Measurements from ENCODE around the gene ZDHHC1.

ZDHHC1 gene

DNA sequence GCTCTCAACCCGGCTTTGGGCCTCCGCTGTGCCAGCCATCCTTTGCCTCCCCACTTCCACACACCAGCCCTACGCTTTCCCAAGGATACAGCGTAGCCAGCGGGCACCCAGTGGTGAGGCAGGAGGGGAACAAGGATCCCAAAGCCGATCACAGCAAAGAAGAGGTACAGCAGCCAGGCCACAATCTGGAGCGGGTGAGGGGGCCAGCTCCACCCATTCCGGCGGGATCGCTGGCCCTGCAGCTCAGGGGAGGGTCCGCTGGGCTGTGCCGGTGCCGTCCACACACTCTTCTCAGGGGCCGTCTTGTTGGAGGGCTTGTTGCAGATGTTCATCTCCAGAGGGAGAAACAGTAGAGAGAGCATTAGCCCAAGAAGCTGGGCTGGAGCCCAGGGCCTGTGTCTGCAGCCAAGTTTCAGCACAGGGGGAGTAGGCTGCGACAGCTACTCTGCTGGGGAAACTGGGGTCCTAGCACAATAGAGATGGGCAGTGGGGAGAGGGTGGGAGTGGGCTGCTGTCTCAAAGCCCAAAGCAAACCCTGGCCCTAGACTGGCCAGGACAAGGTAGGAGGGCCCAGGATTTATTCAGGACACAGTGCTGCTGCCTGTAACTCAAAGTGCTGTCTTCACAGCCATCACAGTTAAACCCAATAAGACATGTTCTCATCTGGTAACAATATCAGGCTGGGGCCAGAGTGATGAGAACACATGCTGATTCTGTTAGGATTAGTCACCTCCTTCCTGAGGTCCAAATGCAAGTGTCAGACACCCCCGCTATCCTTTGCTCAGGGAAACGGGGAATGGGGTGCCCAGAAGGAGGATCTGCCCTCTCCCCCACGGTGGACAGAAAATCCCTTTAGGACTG lies 9.9 kb downstream of the ZDHHC1 start:
- no peak for DNase-seq

DNA sequence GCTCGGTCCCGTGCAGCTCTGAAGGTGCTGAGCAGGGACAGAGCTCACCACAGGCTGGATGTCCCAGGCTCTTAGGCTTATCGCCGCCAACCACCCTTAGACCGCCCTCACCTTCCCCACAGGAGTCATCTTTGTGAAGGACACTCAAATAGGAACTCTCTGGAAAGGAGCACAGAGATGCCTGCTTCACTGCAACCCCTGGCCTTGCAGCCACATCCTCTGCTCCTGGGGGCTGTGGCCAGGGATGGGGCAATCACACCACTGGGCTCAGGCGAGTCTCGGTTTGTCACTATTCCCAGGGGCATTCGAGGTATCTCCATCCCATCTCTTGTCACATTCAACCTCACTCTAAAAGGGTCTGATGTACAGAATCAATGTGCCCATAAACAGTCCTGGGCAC lies 10.9 kb downstream of the ZDHHC1 start:
- no peak for DNase-seq

DNA sequence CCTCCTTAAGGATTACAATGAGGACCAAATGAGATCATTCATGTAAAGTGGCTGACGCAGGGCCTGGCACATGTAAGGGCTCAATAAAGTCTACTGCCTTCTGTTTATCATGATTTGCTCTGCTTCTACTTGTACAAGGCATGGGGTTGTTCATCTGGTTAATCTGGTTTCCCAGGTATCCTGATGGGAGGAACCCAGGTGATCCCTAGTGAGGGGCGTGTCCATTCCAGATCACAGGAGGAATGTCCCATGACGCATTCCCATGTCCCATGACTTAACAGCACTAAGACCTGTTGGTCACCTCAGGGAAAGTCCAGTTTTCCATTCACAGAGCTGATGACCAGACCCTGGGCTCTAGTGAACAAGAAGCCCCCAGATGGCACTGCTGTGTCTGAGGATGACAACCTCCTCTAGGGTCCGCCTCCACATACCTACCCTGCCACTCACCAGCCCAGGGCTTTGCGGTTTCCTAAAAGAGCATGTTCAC lies 11.5 kb downstream of the ZDHHC1 start:
- no peak for DNase-seq

DNA sequence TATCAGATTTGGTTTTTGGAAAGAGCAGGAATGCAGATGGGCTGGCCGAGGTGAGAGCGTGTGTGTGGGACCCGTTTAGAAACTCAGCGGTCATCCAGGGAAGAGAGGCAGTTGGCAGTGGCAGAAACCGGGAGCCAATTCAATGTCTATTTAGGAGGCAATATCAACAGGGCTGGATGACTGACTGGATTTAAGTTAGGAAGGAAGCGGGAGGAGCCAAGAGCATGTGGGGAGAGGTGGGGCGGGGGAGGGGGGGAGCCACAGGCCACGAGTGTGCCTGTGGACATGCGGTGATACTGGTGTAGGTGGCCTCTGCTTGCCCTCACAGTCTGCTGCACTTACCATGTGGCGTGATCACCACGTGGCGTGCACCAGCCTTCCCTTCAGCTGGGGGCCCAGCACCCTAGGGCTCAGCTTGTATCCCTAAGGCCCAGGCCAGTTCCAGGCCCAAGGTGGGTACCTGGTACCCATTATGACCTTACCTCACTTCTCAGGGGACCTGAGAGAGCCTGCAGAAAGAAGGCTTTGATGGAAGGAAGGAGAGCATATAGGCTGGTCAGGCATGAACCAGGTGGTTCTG lies 12.2 kb downstream of the ZDHHC1 start:
- no peak for DNase-seq

DNA sequence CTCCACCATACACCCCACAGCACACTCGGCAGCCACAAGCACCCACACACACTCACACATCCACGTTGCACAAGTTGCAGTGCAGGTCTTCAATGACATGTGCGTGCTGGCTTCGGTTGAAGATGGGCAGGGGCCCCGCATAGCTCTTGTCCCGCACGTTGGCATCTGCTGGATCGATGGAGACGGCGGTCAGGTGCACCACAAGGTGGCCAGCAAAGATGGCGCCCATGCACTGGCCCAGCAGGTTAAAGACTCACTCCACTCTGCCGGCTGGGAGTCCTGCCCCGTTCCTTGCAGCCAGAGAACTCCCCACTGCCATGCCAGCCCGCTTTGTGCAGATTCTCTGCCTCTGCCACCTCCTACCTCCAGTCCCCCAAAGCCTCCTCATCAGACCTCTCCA lies 15.4 kb downstream of the ZDHHC1 start:
- no peak for DNase-seq

DNA sequence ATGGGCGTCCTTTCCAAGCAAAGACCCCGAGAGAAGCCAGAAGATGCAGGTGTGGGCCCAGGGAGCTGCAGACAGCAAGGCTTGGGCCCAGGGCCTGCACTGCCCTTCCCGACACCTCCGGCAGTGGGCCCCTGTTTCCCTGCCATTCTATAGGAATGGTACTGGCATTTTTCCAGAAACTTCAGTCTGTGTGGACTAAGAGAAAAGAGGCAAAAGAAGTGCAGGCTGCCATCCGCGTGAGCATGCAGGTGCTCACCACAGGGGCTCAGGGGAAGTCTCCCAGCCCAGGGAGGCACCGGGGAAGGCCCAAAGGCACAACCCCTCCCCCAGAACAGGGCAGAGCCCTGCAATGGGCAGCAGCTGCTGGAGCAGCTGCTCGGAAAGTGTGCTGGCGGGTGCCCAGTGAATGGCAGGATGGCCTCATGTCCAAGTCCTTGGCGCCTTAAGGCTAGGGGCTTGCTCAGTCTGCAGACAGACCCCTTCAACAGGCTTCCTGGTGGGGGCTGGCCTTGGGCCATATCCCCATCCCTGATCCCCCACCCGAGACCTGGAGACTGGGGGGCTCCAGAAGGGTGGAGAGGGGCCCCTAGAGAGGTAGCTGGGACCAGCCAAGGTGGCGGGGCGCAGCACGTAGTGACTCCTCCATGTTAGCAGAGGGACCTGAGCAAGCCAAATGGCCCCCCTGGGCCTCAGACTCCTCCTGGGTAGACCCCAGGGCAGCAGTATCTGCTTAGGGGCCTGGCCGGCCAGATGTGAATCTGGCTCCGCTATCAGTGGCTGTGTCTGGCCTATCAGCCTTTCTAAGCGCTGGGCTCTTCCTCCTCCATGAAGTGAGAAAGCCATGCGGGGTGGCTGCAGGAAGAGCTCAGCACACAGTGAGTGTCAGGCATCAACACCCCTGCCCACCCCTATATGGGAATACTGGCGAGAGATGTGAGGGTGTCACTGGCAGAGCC lies 16.2 kb downstream of the ZDHHC1 start:
- no peak for DNase-seq

DNA sequence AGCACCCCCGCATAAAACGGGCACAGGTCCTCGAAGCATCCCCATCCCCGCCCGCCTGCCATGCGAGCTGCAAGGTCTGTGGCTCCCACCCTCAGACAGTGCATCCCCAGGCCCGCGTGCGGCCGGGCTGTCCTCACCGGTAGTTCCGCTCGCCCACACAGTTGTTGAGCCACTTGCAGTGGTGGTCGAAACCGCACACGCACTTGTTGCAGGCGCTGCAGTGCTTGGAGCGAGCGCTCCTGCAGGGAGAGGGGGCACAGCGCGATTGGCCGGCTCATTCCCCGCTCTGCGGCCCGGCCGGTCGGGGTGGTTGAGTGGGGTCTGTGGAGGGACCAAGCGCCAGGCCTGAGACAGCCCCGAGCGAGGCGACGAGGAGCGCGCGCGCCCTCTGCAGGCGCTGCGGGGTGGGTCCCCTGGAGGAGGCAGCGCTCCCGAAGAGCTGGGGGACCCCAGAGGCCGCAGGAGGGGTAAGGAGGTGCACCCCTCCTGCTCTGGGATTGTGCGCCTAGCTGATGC lies 17.0 kb downstream of the ZDHHC1 start:
- DNase-seq, result no peak

DNA sequence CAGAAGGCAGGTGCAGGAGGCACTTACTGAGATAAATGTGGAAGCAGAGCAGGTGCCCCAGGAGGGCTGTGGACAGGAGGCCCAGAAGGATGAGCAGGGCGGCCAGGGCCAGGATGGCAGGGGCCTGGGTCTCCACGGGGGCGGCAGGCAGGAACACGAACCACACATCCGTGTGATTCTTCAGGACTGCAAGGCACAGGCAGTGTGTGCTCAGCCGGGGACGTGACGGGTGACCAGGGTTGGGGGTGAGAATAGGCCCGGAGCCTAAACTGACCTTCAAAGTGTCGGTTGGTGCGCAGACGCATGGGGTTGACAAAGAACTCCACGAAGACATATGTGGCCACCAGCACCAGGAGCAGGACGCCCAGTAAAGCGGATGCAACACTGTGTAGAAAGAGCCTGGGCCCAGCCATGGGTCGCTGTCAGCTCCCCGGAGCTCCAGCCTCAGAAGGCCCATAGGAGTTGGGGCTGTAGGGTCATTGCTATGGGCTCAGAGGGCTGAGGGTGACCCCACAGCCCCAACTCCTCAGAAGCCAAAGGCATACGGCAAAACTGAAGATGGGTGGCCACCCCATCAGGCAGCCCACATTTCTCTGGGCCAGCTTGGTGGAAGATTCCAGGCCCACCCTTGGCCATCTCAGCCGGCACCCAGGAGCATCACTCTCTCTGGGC lies 17.6 kb downstream of the ZDHHC1 start:
- DNase-seq, result no peak

DNA sequence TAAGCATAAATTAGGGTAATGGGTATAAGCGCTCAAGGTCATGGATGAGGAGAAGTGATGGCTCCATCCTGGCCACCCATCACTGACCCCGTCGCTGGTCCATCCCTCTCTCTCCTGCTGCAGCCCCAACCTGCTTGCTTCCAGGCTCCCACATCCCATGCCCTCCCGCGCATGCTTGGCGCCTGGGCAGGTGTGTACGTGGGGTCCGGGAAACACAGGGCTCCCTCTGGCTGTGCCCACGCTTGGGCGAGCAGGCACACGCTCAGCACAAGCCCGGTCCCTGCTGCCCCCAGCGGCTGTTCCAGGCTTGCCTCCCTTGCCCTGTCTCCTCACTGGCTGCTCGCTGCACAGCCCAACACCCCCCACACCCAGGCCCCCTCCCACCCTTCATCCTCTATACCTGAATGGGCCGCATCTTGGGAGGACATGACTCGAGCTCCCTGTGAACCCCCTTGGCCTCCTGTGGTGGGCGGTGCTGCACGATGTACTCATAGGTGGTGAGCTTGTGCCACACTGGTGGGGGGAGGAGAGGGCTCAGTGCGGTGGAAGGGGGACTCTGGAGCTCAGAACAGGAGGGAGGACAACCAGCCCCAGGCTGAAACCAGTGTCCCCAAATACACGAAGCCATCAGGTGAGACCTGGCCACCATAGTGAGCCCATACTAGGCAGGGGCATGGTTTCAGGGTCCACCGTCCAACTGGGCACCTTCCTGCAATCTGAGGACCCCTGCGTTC lies 18.3 kb downstream of the ZDHHC1 start:
- no peak for DNase-seq

DNA sequence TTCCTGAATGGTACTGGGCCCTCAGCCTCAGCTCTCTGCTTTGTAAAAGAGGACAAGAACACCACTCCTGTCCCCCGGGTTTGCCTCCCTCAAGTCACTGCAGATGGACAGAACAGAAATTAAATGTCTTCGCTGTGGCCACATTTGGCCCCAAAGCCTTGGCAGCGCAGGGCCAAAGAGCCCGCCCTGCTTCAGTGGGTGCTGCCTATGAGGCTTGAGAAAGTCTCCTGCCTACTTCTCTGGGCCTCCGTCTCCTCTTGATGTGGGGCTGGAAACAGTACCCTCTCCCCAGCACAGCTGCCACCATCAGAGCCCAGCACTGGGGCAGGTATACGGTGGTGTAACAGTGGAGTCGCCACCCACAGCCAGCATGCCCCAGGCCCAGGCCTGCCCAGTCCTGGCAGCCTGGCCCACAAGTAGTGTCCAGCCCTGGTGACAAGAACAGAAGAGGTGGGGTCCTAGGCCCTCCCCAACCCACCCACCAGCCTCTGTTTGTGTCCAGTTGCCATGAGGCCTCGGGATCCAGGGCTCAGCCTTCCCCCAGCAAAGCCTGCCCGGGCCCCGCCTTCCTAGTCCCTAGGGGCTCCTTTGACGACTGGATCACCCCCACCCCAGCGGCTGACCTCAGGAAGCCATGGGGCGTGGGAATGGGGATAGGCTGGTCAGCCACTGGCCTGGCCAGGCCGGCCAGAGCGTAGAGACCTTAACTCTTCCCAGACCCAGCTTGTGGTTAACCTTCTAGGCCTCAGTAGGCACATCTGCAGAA lies 19.1 kb downstream of the ZDHHC1 start:
- DNase-seq, result no peak

DNA sequence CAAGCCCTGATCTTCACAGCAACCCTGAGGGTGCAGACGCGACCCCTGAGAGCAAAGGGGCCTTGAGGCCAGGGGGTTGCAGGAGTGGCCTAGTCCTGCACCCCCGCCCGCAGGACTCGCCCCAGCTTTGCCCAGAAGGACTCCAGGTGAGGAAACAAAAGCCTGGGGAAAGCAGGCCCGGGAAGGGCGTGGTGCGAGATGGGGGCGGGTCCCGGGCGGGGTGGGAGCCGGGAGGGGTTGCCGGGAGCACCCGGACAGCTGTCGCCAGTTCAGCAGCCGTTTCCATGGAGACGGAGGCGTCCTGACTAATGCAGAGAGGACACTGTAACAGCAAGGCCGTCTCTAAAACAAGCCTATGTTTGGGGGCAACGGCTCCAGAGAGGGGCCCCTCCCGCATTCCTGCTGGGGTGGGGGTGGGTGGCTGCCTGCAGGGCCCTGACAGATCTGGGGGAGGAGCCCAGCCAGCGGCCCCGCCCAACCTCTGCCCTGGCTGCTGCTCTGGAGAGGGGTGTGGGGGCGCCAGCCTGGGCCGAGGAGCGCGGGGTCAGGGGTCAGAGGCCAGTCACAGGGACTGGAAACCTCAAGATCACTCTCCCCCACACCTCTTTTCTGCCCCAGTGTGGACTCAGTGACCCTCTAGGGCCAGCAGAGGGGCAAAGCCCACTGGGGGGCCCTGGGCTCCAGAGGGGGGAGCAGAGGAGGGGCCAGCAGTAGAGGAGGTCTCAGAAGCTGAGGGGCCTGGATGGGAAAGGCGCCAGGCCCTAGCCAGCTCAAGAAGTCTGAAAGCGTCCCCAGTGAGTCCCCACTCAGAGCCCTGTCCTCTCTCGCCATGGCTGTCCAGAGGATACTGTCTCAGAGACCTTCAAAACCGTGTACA lies 19.9 kb downstream of the ZDHHC1 start:
- peak; percentile 62 for DNase-seq

DNA sequence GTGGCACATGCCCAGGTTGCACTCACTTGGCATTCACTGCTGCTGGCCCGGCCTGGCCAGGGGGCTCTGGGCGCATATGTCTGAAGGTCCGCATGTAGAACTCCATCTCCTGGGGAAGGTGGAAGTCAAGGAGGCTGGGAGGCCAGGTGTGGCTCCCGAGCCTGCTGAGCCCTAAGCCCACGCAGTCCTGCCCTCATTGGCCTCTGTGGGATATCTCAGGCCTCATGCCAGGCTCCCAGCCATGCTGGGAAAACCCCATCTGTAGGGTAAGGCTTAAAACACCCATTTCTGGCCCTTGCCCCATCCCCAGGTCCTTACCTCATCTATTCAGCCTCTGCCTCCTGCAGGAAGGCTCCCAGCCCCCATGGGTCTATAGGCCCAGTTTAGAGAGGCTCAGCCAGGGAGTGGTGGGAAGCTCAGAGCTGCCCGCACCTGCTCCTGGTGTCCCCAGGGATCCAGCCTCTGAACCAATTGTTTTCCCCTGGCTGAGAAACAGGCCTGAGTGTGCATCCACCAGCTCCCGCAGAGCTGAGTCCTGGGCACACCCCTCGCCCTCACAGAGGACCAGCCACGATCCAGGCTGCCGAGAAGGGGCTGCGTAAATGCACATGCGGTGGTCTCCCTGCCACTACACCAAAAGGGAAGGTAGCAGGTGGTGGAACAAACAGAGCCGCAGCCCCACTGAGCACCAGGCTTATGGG lies 20.7 kb downstream of the ZDHHC1 start:
- peak; percentile 78 for DNase-seq

DNA sequence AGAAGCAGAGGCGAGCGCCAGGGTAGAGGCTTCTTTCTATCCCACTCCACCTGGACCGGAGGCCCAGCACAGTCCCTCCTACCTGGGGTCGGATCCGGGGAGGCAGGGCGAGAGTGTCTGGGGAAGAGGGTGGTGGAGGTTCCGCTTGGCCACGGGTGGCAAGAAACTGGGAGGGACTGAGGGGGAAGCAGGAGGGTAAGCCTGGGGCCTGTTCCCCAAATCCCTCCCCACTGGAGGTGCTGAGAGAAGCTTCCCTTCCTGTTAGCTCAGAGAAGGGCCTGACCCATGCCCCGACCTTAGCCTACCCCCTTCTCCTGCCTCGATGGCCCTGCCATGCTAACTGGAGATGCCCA lies 21.2 kb downstream of the ZDHHC1 start:
- DNase-seq, result no peak

DNA sequence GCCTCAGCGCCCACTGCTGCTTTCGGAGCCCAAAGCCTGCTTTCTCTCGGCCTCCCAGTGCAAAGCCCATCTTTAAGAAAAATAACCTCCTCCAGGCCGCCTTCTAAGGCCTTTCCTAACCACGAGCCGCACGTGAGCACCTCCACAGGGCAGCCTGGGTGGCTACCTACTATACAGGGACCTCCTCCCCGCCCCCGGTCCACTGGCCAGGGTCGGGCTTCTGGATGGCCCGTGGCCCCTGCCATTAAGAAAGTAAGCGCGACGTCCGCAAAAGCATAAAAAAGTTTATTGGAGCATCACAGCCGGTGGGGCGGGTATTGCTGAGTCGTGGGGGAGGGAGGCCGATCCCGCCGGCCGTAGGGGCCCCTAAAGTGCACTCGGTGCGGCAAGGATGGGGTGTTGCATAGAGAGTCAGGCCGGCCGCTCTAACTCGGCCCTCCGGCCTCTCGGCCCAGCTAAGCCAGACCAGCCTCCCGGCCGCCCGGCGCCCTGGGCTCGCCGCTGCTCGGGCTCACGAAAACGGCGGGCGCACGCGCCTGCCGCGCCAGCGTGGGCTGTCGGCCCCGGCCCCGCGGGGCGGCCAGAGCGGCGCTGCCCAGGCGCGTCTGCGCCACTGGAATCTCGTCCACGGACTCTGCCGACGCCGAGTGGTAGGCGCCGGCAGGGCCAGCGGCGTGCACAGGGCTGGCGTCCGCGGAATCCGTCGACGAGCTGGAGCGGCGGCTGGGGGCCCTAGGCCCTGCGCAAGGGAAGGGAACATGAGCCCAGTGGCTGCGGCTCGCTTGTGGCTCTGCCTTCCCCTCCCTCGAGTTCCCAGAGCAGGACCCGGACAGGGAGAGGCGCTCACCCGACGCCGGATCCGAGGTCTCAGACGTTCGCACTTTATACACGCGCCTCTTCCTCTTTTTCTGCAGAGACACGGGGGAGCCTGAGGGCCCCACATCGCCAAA lies 21.8 kb downstream of the ZDHHC1 start:
- DNase-seq, result no peak

DNA sequence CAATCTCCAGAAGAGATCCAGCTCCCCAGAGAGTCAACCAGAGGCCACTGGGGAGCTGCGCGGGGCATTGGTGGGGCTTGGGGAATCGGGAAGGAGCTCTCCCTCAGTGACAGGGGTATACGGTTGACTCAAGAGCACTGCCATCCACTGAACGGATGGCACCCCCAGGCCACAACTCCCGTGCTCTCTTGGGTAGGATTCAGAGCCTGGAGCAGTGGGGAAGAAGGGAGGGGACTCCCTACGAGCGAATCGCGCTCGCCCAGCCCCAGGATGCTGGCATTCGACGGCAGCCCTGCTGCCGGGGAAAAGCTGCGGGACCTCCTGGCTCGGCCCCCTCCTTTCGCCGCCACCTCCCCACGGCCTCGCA lies 22.5 kb downstream of the ZDHHC1 start:
- no peak for DNase-seq

DNA sequence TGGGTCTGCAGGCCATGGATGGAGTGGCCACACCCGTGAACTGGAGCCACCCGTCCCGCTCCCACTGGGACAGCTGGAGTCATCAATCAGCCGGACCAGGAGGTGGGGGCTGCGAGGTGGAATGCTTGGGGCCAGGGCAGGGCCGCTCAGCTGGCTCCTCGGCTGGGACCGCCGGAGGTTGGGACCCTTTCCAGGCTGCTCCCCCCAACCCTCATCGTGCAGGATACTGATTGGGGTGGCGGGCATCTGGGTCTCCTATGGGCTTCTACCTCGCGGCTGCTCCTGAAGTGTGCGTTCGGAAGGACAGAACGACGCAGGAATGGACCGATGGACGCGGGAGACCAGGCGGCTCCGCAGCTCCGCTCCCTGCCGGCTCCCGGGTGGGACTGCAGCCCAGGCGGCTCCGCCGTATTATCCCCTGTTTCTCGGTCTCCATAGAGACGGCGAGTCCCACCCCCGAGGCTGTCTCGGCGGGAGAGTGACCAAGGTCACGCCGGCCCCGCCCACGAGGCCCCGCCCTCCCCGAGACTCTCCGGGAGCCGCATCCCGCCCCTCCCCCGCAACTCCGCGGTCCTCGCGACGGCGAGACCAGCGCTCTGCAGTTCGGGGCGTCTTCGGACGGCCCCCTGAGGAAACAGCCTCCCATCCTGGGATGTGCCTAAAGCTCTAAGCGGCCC lies 23.0 kb downstream of the ZDHHC1 start, which contains the start of gene TPPP3:
Gene TPPP3, minus strand, starts transcription at position 388 of the 677 bp plus-strand sequence. CDS start 2,387 bp downstream, outside the sequence.
- peak; percentile 56 for DNase-seq

DNA sequence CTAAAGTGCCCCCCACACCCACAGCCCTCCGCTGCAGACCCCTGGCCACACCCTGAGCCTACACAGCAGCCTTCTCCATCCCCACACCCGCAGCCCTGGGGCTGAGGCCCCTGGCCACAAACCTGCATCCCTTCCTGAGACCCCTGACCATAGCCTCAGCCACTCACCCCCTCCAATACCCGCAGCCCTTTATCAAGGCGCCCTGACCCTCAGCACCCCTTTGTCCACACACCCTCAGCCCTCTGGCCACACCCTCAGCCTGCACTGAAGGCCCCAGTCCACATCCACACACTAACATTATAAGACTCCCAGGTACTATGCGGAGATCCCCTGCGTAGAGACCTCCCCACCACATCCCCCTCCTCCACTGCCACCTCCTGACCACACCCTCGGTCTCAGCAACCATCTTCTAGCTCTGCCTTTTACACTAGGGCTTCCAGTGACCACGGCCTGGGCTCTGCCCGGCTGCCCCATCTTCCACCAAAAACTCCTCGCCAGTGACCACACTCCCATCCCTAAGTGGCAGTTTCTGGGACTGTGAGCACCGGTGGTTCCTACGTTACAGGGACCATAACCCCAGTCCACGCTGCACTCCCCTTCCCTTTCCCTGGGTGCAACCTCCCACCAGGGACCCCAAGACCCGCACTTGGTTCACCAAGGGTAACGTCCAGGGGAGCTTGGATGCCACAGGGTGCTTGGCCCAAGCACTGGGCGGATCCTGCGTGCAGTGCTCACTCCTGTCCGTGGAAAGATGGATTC lies 23.8 kb downstream of the ZDHHC1 start:
- DNase-seq, result no peak
